Measurements from ENCODE around the gene INHBE. TPM values are rescaled to one million over a fixed set of nuclear protein-coding genes. Genes with fewer than 3 reads are reported as not detected.

Gene INHBE
- total RNA-seq, 4 donors from 2014 or later, result not detected

DNA sequence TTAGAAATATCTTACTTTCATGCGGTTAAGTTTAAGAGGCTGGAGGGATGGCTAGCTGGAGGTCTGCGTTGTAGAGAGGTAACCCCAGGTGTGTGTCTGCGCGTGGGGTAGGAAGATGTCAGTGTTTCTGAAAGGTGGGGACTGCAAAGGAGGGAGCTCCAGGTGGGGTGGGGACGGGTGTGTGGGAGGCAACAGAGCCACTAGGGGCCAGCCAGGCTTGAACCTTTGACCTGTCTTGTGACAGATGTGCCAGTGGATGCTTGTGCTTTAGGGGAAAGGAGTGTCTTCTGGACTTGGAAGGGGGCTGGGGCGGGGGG, 5.3 kb downstream of the INHBE start:
- intact Hi-C loops (cut with DNase I), result no loop called here
- TF ChIP-seq, protein P1, sequence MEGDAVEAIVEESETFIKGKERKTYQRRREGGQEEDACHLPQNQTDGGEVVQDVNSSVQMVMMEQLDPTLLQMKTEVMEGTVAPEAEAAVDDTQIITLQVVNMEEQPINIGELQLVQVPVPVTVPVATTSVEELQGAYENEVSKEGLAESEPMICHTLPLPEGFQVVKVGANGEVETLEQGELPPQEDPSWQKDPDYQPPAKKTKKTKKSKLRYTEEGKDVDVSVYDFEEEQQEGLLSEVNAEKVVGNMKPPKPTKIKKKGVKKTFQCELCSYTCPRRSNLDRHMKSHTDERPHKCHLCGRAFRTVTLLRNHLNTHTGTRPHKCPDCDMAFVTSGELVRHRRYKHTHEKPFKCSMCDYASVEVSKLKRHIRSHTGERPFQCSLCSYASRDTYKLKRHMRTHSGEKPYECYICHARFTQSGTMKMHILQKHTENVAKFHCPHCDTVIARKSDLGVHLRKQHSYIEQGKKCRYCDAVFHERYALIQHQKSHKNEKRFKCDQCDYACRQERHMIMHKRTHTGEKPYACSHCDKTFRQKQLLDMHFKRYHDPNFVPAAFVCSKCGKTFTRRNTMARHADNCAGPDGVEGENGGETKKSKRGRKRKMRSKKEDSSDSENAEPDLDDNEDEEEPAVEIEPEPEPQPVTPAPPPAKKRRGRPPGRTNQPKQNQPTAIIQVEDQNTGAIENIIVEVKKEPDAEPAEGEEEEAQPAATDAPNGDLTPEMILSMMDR (IDR thresholded peaks at IDR 0.05), result no peak
- no peak for TF ChIP-seq POLR2A (IDR thresholded peaks at IDR 0.05)
- Histone ChIP-seq H3K4me3 (peak overlapping the region in 2 of 4 donors; percentile 59 to 82), H3K27ac (peak overlapping the region in 1 of 4 donors; percentile 21), H3K27me3 (peaks cover 0 to 49% (median 0%) of the 10 kb centered on the region in 4 donors), H3K9me3 (no peaks in the 10 kb centered on the region), H3K4me1 (peaks cover 25 to 52% (median 33%) of the 10 kb centered on the region in 3 donors), H3K36me3 (no peaks in the 10 kb centered on the region)
- DNase-seq, result no peak
- 0% methylated on average over 2 to 5 of the region's 6 CpGs for WGBS, 2 donors

DNA sequence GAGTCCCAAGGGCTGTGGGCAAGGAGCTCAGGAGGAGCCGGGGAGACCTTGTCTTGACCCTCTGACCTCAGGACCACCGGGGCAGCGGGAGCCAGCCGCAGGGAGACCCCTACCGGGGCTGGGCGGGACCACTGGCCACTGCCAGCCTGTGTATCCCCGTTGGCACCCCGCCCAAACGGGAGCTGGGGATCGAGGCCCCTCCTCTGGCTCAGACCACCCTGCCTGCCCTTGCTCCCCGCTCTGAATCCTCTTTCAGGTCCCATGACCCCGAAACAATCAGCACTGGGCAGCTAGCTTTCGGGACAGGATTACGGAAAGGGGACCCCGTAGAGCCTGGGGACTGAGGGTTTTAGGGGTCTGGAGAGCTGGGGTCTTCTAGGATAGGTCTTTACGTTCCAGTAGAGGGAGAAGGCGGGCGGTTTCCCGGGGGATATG, 5.8 kb downstream of the INHBE start:
- WGBS, 2 donors, result 6% methylated on average over 7 of the region's 19 CpGs; no CpG with 5 or more reads in 1 of the 2 donors
- peak overlapping the region in 1 of 4 donors; percentile 21 for H3K27ac ChIP-seq

DNA sequence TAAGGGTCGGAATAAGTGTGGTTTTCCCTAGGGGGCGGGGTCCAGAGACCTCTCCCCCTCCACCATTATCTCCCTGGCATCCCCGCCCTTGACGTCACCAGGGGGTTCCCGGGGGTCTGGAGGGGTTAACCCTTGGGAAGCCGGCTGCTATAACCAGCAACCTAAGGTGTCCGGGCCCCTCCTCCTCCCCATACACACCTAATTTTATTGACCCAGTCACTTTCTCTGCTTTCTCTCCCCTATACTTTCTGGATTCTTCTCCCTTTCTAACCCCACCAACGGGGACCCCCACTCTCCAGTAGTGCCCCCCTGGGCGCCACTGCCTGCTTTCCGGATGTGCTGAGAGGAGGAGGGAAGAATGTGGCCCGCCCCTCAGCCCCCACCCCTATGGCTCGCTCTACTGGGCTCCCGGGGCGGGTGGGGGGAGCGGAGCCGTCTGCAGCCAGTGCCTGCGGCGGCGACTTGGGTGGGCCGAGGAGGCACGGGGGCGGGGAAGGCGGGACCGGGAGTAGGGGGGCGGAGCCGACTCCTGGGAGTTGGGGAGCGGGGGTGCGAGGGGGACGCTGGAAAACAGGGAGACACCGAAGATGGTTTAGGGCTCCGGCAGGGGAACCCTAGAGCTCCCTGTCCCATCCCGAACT, 6.3 kb downstream of the INHBE start:
- H3K27me3 ChIP-seq, result peaks cover 0 to 43% (median 0%) of the 10 kb centered on the region in 4 donors
- peak overlapping the region; percentile 28 to 82 (median 60) for H3K4me3 ChIP-seq
- no peaks in the 10 kb centered on the region for H3K36me3 ChIP-seq
- TF ChIP-seq, protein P1 (IDR thresholded peaks at IDR 0.05), result no peak
- TF ChIP-seq POLR2A (IDR thresholded peaks at IDR 0.05), result no peak
- intact Hi-C loops (cut with DNase I), result no loop called here
- no peak for DNase-seq
- peak overlapping the region in 3 of 4 donors; percentile 85 to 90 (median 88) for H3K27ac ChIP-seq
- 0 to 3% methylated on average over 8 to 12 of the region's 32 CpGs for WGBS, 2 donors
- peaks cover 25 to 45% (median 33%) of the 10 kb centered on the region in 3 donors for H3K4me1 ChIP-seq
- H3K9me3 ChIP-seq, result no peaks in the 10 kb centered on the region

More for the DNA sequence above, 5.8 kb downstream of the INHBE start:
- TF ChIP-seq, protein P1 (IDR thresholded peaks at IDR 0.05), result no peak
- no peak for TF ChIP-seq POLR2A (IDR thresholded peaks at IDR 0.05)
- intact Hi-C loops (cut with DNase I), result no loop called here
- DNase-seq, result no peak
- Histone ChIP-seq H3K36me3 (no peaks in the 10 kb centered on the region), H3K9me3 (no peaks in the 10 kb centered on the region), H3K4me1 (peaks cover 25 to 50% (median 33%) of the 10 kb centered on the region in 3 donors), H3K4me3 (peak overlapping the region in 3 of 4 donors; percentile 60 to 82 (median 61)), H3K27me3 (peaks cover 0 to 46% (median 0%) of the 10 kb centered on the region in 4 donors)

DNA sequence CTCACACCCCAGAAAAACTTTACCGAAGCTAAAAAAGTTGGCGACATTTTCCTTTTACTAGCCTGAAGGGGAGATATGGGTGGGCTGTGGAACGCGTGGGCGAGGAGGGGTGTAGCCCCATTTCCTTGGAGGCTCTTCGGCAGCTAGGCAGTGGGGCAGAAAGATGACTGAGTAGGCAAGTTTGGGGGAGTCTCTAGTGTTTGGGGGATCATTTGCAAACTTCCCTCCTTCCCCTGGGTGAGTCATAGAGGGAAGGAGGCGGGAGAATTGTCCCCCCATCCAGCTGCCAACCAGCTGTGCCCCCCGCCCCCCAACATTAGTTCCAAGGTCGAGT, 6.8 kb downstream of the INHBE start:
- intact Hi-C loops (cut with DNase I), result no loop called here
- TF ChIP-seq, protein P1 (IDR thresholded peaks at IDR 0.05), result no peak
- TF ChIP-seq POLR2A (IDR thresholded peaks at IDR 0.05), result no peak
- peak overlapping the region; percentile 28 to 82 (median 60) for H3K4me3 ChIP-seq
- no peaks in the 10 kb centered on the region for H3K36me3 ChIP-seq
- H3K4me1 ChIP-seq, result peaks cover 25 to 44% (median 33%) of the 10 kb centered on the region in 3 donors
- no peaks in the 10 kb centered on the region for H3K9me3 ChIP-seq
- WGBS, 2 donors, result 0% methylated on average over 6 to 9 of the region's 9 CpGs
- H3K27me3 ChIP-seq, result peaks cover 0 to 42% (median 0%) of the 10 kb centered on the region in 4 donors
- no peak for DNase-seq
- H3K27ac ChIP-seq, result peak overlapping the region; percentile 62 to 90 (median 86)

DNA sequence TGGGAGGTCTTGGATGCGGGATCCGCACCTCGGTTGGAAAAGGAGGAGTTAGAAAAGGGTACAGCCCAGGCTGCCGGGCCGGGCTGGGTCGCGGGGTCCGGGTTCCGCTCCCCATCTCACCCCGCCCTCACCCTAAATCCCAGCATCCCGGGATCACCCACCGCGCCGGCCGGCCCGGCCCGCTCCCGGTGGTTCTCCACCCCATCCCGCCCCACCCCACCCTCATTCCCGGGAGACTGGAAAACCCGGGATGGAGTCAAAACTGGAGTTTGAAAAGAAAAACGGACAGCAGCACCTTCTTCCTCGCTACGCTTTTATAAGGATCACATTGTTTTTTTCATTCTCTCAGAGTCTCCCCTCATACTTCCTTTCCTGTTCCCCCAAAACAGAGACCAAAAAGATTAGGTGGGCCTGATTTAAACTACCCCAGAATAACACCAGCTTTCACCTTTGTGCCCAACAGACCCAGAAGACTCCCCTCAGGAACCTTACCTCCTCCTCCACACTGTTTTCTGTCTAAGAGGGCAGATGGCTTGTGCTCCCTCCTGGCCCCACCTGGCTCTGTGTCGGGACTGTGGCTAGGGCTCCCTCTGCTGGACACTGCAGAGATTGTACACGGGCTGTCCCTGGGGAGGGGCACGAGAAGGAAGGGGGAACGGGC, 7.3 kb downstream of the INHBE start:
- 0% methylated on average over 4 to 19 of the region's 28 CpGs for WGBS, 2 donors
- peak in 1 of 4 donors; percentile 20 for TF ChIP-seq POLR2A (IDR thresholded peaks at IDR 0.05)
- TF ChIP-seq, protein P1 (IDR thresholded peaks at IDR 0.05), result peak; percentile 81 to 95 (median 94)
- no peaks in the 10 kb centered on the region for H3K36me3 ChIP-seq
- peaks cover 25 to 44% (median 33%) of the 10 kb centered on the region in 3 donors for H3K4me1 ChIP-seq
- peaks cover 0 to 47% (median 0%) of the 10 kb centered on the region in 4 donors for H3K27me3 ChIP-seq
- intact Hi-C loops (cut with DNase I), result no loop called here
- no peak for DNase-seq
- H3K4me3 ChIP-seq, result peak overlapping the region; percentile 28 to 82 (median 60)
- peak overlapping the region; percentile 62 to 90 (median 86) for H3K27ac ChIP-seq
- H3K9me3 ChIP-seq, result no peaks in the 10 kb centered on the region
